ENCODE measurements around the gene PLCB1.

The PLCB1 gene

DNA sequence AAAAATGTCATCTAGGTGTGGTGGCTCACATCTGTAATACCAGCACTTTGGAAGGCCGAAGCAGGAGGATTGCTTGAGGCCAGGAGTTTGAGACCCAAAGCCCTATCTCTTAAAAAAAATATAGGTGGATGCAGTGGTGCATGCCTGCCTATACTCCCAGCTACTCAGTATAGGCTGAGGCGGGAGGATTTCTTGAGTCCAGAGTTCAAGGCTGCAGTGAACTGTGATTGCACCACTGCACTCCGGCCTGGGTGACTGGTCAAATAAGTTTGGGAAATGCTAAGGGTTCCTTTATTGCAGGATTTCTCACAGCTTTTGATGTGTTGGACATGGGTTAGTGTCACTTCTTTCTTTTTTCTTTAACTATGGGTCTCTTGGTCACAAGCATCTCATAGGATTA lies 261.3 kb downstream of the PLCB1 start:
- no peak for TF ChIP-seq EZH2phosphoT487 (IDR thresholded peaks at IDR 0.05; ENCODE audit: borderline replicate concordance, low read length)
- no peak for TF ChIP-seq CTCF (IDR thresholded peaks at IDR 0.05; ENCODE audit: low read depth, low read length, poor library complexity, severe bottlenecking)
- H3K79me2 ChIP-seq (ENCODE audit: control insufficient read depth, low read length), result no peaks in the 10 kb centered on the region

GRCh38 chr20:8394308-8394945 lies 262.4 kb downstream of the PLCB1 start:
- Histone ChIP-seq H3K4me1 (ENCODE audit: control insufficient read depth, low read length) (peaks cover 26% of the 10 kb centered on the region), H3K27me3 (ENCODE audit: control insufficient read depth, low read length) (no peaks in the 10 kb centered on the region), H3K27ac (ENCODE audit: low read depth, low read length) (no peak overlapping the region), H3K4me2 (ENCODE audit: low read length) (no peak overlapping the region), H3K79me2 (ENCODE audit: control insufficient read depth, low read length) (no peaks in the 10 kb centered on the region), H4K20me1 (ENCODE audit: control insufficient read depth, insufficient read depth, low read depth, low read length) (no peaks in the 10 kb centered on the region), H3K9me2 (replicated peaks; ENCODE audit: control insufficient read depth, low read length) (no peaks in the 10 kb centered on the region), H3K36me3 (ENCODE audit: control insufficient read depth, low read length) (no peaks in the 10 kb centered on the region), H3K9me3 (ENCODE audit: control insufficient read depth, insufficient read depth, low read length) (no peaks in the 10 kb centered on the region), H3K4me3 (ENCODE audit: low read length) (no peak overlapping the region), H3F3A (ENCODE audit: control insufficient read depth, insufficient read depth) (no peaks in the 10 kb centered on the region)
- no peak for TF ChIP-seq CTCF (IDR thresholded peaks at IDR 0.05; ENCODE audit: low read depth, low read length, poor library complexity, severe bottlenecking)
- no peak for TF ChIP-seq EZH2phosphoT487 (IDR thresholded peaks at IDR 0.05; ENCODE audit: borderline replicate concordance, low read length)

More for the DNA sequence above, 261.3 kb downstream of the PLCB1 start:
- Histone ChIP-seq H3K36me3 (ENCODE audit: control insufficient read depth, low read length) (no peaks in the 10 kb centered on the region), H4K20me1 (ENCODE audit: control insufficient read depth, insufficient read depth, low read depth, low read length) (no peaks in the 10 kb centered on the region), H3K4me2 (ENCODE audit: low read length) (no peak overlapping the region), H3K27ac (ENCODE audit: low read depth, low read length) (no peak overlapping the region), H3K9me3 (ENCODE audit: control insufficient read depth, insufficient read depth, low read length) (no peaks in the 10 kb centered on the region), H3K27me3 (ENCODE audit: control insufficient read depth, low read length) (no peaks in the 10 kb centered on the region), H3F3A (ENCODE audit: control insufficient read depth, insufficient read depth) (no peaks in the 10 kb centered on the region), H3K9me2 (replicated peaks; ENCODE audit: control insufficient read depth, low read length) (no peaks in the 10 kb centered on the region), H3K4me1 (ENCODE audit: control insufficient read depth, low read length) (peaks cover 16% of the 10 kb centered on the region), H3K4me3 (ENCODE audit: low read length) (no peak overlapping the region)

DNA sequence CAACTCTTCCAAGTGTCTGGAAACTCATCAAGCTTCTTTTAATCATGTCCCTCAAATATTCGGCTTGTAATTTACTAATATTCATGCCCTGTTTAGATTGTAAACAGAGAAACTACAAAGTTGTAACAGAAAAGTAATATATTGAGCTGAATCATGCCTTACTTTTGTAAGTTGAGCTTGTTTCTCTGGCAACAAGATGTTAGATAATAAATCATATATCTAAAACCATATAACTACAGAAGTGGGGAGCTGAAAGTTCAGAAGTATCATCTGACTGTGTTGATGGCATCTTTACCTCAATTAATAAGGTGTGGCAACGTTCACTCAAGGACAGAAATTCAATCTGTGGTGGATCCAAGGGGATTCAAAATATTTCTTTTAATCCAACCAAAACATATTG lies 263.9 kb downstream of the PLCB1 start:
- Histone ChIP-seq H3K9me3 (ENCODE audit: control insufficient read depth, insufficient read depth, low read length) (no peaks in the 10 kb centered on the region), H3K79me2 (ENCODE audit: control insufficient read depth, low read length) (no peaks in the 10 kb centered on the region), H3K4me1 (ENCODE audit: control insufficient read depth, low read length) (peaks cover 41% of the 10 kb centered on the region), H3F3A (ENCODE audit: control insufficient read depth, insufficient read depth) (no peaks in the 10 kb centered on the region), H3K36me3 (ENCODE audit: control insufficient read depth, low read length) (no peaks in the 10 kb centered on the region), H3K27ac (ENCODE audit: low read depth, low read length) (no peak overlapping the region), H3K4me2 (ENCODE audit: low read length) (no peak overlapping the region), H3K27me3 (ENCODE audit: control insufficient read depth, low read length) (no peaks in the 10 kb centered on the region), H4K20me1 (ENCODE audit: control insufficient read depth, insufficient read depth, low read depth, low read length) (no peaks in the 10 kb centered on the region), H3K9me2 (replicated peaks; ENCODE audit: control insufficient read depth, low read length) (no peaks in the 10 kb centered on the region), H3K4me3 (ENCODE audit: low read length) (no peak overlapping the region)
- TF ChIP-seq EZH2phosphoT487 (IDR thresholded peaks at IDR 0.05; ENCODE audit: borderline replicate concordance, low read length) (no peak), CTCF (IDR thresholded peaks at IDR 0.05; ENCODE audit: low read depth, low read length, poor library complexity, severe bottlenecking) (no peak)
